GM19452 (cell line): ENCODE measurements around the gene GNRHR.
"Not testable (repeated sequence)": the region's sequence is repeated elsewhere in the genome, so short reads cannot be mapped to it uniquely, and the experiment has no call there.

Experiments
- ATAC-seq: cut with Tn5 transposase; IDR thresholded peaks from one replicate; pipeline ENCODE4 v1.9.1; 2021; ENCODE audit not compliant: unreplicated experiment

The GNRHR gene

GRCh38 chr4:67727124-67727850 lies 26.9 kb downstream of the GNRHR start:
- ATAC-seq, result no peak

GRCh38 chr4:67725981-67726380 lies 28.2 kb downstream of the GNRHR start:
- no peak for ATAC-seq

GRCh38 chr4:67725132-67725531 lies 29.1 kb downstream of the GNRHR start:
- ATAC-seq, result no peak

DNA sequence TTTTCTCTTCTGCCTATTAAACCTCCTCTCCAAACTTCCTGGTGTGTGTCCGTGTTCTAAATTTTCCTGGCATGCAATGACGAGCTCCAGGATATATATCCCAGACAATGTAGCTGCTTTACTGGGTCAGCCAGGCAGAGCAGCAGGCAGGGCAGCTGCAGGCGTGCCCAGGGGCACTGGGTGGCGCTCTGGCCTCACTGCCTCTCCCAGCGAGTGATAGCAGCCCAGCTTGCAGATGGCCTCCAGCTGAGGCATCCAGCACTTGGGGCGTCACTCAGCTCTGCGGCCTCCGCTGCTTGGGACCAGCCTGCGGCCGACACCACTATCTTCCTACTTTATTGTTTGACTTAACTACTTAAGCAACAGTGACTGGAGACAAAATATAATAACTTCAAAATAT lies 30.2 kb downstream of the GNRHR start:
- ATAC-seq, result no peak

DNA sequence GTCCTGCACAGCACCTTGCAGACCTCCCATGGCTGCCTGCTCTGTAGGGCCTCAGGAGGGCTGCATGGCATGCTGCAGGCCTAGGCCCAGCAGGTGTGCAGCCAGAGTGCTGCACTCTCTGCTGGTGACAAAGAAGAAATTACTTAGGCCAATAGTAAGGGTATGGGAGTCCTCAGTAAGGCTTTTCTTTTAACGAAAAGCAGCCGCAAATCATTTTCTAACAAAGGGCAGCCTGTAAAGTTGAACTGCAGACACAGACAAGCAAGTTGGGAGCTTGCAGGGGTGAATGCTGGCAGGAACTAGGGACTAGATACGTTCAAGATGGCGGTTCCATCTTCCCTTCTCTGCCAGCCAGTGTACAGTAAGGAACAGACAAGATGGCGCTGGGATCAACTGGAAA lies 30.8 kb downstream of the GNRHR start:
- no peak for ATAC-seq

GRCh38 chr4:67721770-67722597 lies 32.2 kb downstream of the GNRHR start:
- ATAC-seq, result no peak

GRCh38 chr4:67721315-67721769 lies 32.8 kb downstream of the GNRHR start:
- no peak for ATAC-seq

DNA sequence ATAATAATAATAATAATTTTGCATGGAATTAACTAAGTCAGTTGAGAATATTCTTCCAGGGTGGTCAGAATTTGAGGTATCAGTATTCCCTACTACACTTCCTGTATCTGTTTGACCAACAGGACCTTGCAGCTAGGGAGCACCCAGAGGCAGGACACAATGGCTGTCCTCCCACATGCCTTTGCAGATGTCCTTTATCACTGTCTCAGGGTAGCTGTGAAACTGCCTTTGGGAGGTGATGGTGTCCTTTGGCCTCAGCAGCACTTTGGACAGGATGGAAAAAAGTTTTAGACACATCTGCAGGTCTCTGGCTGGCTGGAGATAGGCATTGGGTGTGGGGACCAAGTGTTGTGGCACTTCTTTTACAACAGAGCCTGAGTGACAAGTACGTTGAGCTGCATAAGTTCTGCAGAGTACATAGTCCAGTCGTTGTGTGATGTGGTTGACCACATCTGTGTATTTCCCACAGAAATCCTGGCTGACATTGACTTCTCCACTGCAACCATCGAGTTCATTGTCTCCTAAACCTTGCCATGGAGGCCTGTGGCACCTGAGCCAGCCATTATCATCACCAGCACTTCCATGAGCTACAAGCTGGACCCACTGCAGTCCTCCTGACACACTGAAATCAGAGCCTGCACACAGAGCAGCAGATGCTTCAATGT lies 34.1 kb downstream of the GNRHR start:
- no peak for ATAC-seq

GRCh38 chr4:67718848-67719247 lies 35.3 kb downstream of the GNRHR start:
- no peak for ATAC-seq

DNA sequence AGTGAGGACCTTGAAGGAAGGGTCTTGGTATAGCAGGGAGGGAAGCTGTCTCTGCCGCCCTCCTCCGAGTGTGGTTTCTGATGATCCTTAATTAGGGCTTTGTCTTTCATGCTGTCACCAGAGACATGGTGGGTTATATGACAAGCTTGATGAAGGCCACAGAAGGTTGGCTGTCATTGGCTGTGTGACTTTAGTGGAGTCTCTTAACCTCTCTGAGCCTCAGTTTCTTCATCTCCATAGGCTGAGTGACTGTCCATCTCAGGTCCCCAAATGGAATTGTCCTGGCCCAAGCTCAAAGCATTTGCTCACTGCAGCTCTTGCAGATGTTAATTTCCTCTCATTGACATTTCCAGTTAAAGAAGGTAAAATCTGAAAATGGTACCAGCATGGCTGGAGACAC lies 36.6 kb downstream of the GNRHR start:
- no peak for ATAC-seq

GRCh38 chr4:67714955-67715354 lies 39.2 kb downstream of the GNRHR start:
- ATAC-seq, result no peak

DNA sequence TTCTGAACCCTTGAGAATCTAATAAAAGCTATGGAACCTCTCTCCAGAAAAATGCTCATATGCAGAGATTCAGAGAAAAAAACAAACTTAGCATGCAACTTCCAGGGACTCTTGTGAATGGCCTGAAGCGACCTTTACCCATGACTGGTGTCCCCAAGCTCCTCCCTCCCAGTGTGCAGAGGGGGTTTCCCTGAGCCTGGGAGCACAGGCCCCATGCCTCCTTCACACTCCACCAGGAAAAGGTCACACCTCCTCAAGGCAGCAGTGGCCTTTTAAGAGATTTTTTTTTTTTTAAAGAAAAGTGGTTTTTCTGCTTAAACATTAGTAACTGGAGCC lies 40.0 kb downstream of the GNRHR start:
- ATAC-seq, result peak; percentile 64

GRCh38 chr4:67713529-67714247 lies 40.5 kb downstream of the GNRHR start:
- no peak for ATAC-seq

- ATAC-seq, result no peak
Measured at GRCh38 chr4:67712650-67713528, 41.3 kb downstream of the GNRHR start.

DNA sequence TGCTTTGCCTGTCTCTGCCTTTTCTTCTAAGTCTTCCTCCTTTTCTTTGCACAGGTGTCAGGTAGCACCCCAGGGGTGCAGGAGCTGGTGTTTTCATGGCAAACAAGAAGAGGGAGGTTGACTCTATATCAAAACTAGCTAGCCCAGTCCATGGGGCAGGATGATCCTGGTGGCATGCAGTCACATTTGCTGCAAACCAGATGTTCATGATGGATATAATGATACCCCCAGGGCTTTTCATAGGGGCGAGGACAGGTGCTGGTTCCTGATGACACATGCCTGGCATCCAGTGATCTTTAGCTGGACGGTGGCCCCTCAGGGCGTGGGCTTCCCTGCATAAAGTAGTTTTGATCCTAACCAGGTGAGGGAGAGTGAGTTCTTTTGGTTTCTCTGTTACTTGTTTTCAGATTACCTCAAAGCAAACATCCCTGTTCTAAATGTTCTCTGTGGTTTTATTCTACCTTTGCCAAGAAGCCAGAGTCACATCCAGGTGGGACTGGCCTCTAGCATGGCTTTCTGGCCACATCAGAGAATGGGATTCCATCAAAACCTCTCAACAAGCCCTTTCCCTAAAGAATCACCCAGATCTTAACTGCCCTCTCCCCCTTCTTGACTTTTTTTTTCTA lies 42.1 kb downstream of the GNRHR start:
- ATAC-seq, result no peak

DNA sequence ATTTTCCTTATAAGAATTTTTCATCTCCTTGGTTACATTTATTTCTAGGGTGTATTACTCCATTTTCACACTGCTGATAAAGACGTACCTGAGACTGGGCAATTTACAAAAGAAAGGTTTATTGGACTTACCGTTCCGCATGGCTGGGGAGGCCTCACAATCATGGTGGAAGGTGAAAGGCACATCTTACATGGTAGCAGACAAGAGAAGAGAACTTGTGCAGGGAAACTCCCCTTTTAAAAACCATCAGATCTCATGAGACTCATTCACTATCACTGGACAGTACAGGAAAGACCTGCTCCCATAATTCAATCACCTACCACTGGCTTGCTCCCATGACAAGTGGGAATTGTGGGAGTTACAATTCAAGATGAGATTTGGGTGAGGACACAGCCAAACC lies 47.5 kb downstream of the GNRHR start:
- not testable (repeated sequence) for ATAC-seq

GRCh38 chr4:67704843-67705242 lies 49.3 kb downstream of the GNRHR start:
- no peak for ATAC-seq

- ATAC-seq, result no peak
Measured at GRCh38 chr4:67702166-67702565, 52.0 kb downstream of the GNRHR start.

DNA sequence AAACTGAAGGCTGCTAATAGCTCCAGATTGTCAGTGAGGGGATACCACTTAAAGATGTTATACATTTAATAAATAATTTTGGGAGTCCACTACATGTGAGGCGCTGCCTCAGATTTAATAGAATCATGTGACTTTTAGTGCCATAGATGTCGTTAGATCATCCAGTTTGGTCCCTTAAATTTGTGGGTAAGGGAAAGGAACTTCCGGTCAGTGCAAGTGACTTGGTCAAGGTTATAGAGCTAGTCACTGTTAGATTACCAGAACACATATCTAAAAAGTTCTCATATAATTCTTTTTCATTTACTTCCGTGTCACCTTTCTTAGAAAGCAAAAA lies 52.7 kb downstream of the GNRHR start:
- peak; percentile 9 for ATAC-seq
